GM21576 (cell line): ENCODE measurements around the gene LIPA.
A peak's percentile ranks its signal among the peaks of the same experiment; 100 is the strongest.
"Not testable (repeated sequence)": the region's sequence is repeated elsewhere in the genome, so short reads cannot be mapped to it uniquely, and the experiment has no call there.

ENCODE experiments used
- ATAC-seq: cut with Tn5 transposase; IDR thresholded peaks from one replicate; pipeline ENCODE4 v1.9.1; 2021; ENCODE audit warnings: mild to moderate bottlenecking, moderate library complexity; ENCODE audit not compliant: unreplicated experiment

Gene LIPA

GRCh38 chr10:89171263-89171872 is 80.2 kb downstream of the LIPA start:
- ATAC-seq, result no peak

- ATAC-seq, result not testable (repeated sequence)
These were observed 83.1 kb downstream of the LIPA start for GRCh38 chr10:89168354-89168900.

GRCh38 chr10:89167915-89168314 is 83.7 kb downstream of the LIPA start:
- no peak for ATAC-seq

- no peak for ATAC-seq
These were observed 85.7 kb downstream of the LIPA start for GRCh38 chr10:89165923-89166322.

- no peak for ATAC-seq
These were observed 86.7 kb downstream of the LIPA start for GRCh38 chr10:89164920-89165319.

DNA sequence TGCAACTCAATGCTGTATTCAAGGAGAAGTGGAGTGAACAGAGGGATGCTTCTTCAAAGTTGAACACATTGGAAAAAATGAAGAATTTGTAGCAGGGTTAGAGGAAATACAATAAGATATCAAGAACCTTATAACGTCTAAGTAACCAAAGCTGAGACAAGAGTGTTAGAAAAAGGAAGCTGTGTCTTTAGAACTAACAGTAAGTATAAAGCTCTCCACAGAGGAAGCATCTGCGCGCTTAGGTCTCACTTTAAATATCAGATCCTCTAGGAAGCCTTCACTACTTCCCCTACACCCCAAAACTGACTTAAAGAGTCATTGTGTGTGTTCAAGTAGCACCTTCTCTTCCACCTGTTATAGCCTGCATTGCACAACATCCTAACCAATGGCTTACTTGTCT is 87.5 kb downstream of the LIPA start:
- ATAC-seq, result peak; percentile 23
